Measurements from ENCODE around the gene RNU2-1. TPM values are rescaled to one million over a fixed set of nuclear protein-coding genes. Genes with fewer than 3 reads are reported as not detected.
A peak's percentile ranks its signal among the peaks of the same experiment; 100 is the strongest.

The RNU2-1 gene
- total and polyA plus RNA-seq, 2 of the 13 experiments (the other 11 are each of a cell fraction or from before 2014, with no cell fraction given), result not detected

DNA sequence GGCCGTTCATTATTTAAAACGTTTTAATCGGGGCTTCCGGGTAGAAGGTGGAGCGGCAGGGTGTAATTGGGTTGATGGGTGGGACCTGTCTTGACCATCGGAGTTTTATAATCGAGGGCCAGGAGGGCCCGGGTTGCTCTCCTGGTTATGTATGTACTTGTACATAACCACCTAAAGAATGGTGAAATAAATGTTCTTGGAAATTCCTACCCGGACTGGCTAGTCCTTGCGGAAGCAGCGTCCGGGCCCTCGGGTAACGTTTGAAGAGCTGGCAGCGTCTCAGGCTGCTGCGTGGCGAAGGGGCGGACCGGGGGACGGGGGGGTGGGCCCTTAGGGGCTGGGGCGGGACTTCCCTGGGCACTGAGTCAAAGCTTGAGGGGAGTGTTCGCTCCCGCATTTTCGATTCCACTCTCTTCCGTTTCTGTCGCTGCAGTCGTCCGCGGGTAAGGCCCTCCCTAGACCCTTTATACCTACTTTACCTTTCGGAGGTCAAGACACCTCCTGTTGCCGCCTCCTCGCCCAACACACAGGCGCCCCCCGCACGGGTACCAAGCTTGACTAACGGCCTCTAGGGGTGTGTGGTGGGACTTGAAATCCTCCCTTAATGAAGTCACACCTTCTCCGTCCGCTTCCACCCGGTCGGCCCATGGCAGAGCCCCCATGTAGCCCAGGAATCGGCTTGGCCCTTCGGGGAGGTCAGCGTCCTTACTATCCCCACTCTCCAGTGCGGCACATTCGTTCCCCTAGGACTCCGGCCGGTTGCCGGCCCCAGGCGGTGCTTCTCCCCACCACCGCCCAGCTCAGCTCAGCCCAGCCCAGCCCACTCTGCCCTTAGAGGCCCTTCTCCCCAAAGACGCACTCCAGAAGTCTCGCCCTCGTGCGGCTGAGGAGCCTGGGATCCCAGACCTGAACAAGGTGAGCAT lies 22.0 kb downstream of the RNU2-1 start, which contains the start of gene TMEM106A (continued):
- TF ChIP-seq, protein P1, sequence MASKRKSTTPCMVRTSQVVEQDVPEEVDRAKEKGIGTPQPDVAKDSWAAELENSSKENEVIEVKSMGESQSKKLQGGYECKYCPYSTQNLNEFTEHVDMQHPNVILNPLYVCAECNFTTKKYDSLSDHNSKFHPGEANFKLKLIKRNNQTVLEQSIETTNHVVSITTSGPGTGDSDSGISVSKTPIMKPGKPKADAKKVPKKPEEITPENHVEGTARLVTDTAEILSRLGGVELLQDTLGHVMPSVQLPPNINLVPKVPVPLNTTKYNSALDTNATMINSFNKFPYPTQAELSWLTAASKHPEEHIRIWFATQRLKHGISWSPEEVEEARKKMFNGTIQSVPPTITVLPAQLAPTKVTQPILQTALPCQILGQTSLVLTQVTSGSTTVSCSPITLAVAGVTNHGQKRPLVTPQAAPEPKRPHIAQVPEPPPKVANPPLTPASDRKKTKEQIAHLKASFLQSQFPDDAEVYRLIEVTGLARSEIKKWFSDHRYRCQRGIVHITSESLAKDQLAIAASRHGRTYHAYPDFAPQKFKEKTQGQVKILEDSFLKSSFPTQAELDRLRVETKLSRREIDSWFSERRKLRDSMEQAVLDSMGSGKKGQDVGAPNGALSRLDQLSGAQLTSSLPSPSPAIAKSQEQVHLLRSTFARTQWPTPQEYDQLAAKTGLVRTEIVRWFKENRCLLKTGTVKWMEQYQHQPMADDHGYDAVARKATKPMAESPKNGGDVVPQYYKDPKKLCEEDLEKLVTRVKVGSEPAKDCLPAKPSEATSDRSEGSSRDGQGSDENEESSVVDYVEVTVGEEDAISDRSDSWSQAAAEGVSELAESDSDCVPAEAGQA (IDR thresholded peaks at IDR 0.05; ENCODE audit: low read depth), result no peak
- TF ChIP-seq, protein P1 (CRISPR knock-in tag; IDR thresholded peaks at IDR 0.05; ENCODE audit: borderline replicate concordance), result 0 out of 2 replicates have a peak, but pooled peaks have one; percentile 86
- no peak for TF ChIP-seq ZNF282 (IDR thresholded peaks at IDR 0.05; ENCODE audit: partially characterized antibody)
- TF ChIP-seq, protein P2, sequence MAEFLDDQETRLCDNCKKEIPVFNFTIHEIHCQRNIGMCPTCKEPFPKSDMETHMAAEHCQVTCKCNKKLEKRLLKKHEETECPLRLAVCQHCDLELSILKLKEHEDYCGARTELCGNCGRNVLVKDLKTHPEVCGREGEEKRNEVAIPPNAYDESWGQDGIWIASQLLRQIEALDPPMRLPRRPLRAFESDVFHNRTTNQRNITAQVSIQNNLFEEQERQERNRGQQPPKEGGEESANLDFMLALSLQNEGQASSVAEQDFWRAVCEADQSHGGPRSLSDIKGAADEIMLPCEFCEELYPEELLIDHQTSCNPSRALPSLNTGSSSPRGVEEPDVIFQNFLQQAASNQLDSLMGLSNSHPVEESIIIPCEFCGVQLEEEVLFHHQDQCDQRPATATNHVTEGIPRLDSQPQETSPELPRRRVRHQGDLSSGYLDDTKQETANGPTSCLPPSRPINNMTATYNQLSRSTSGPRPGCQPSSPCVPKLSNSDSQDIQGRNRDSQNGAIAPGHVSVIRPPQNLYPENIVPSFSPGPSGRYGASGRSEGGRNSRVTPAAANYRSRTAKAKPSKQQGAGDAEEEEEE (CRISPR knock-in tag; IDR thresholded peaks at IDR 0.05; ENCODE audit: borderline replicate concordance), result 0 out of 2 replicates have a peak, but pooled peaks have one; percentile 20
- TF ChIP-seq RNF2 (conservative IDR thresholded peaks at IDR 0.05; ENCODE audit: low read depth), result no peak
- TF ChIP-seq TARDBP (CRISPR knock-in tag; IDR thresholded peaks at IDR 0.05), result no peak; the same call in 1 of the 2 replicates
- TF ChIP-seq NR2F1 (CRISPR knock-in tag; IDR thresholded peaks at IDR 0.05), result no peak; a peak in 1 of 4 replicates
- TF ChIP-seq RBM39 (IDR thresholded peaks at IDR 0.05; ENCODE audit: low read depth, low read length, poor library complexity, severe bottlenecking), result no peak
- TF ChIP-seq ZBTB7A (CRISPR knock-in tag; IDR thresholded peaks at IDR 0.05), result 0 out of 2 replicates have a peak, but pooled peaks have one; percentile 42
- no peak; the same call in 1 of the 2 replicates for TF ChIP-seq ZNF256 (CRISPR knock-in tag; conservative IDR thresholded peaks at IDR 0.05)
- TF ChIP-seq SOX13 (IDR thresholded peaks at IDR 0.05), result no peak
- peak in 1 of 2 experiments; percentile 11; a peak in 1 of 4 replicates for TF ChIP-seq SOX13 (CRISPR knock-in tag; conservative IDR thresholded peaks at IDR 0.05 in 1 of 2, IDR thresholded peaks at IDR 0.05 in 1 of 2)
- peak; percentile 96 for TF ChIP-seq AGO2 (optimal IDR thresholded peaks at IDR 0.05; ENCODE audit: low read depth, low read length)
- no peak for TF ChIP-seq ZNF446 (CRISPR knock-in tag; IDR thresholded peaks at IDR 0.05)
- peak; percentile 25; the same call in 1 of the 2 replicates for TF ChIP-seq NFYB (CRISPR knock-in tag; IDR thresholded peaks at IDR 0.05)
- no peak for TF ChIP-seq ZNF589 (CRISPR knock-in tag; conservative IDR thresholded peaks at IDR 0.05)
- no peak for TF ChIP-seq NFRKB (IDR thresholded peaks at IDR 0.05)
- no peak; the same call in 1 of the 2 replicates for TF ChIP-seq FOXO1 (CRISPR knock-in tag; IDR thresholded peaks at IDR 0.05)
- peak; percentile 47; the same call in 1 of the 3 replicates for TF ChIP-seq MXI1 (IDR thresholded peaks at IDR 0.05; ENCODE audit: borderline replicate concordance, low read depth, low read length)
- TF ChIP-seq TBX3 (IDR thresholded peaks at IDR 0.05; ENCODE audit: borderline replicate concordance), result no peak
